Stimulated activated naive CD8-positive, alpha-beta T cell treated with anti-CD3 and anti-CD28 coated beads, Interleukin-15, amount 100 ng/mL, for 72 hours (primary cell): ENCODE measurements around the gene COBL.

Experiments used
- ATAC-seq: fragments of 150-1000 bp; cut with Tn5 transposase; 2 replicates; pipeline ENCODE4 v1.10.0; 2021; ENCODE audit warnings: mild to moderate bottlenecking, moderate library complexity
- DNase-seq, 2 donors: peaks; one replicate each; pipeline ENCODE4 v3.0.0; 2021 to 2022
- H3K27ac Mint-ChIP-seq, 2 donors: one replicate each; pipeline ENCODE4 v1.8.0; 2022; ENCODE audit warnings: mild to moderate bottlenecking in 2 of 2, mixed read lengths in 2 of 2, moderate library complexity in 2 of 2
- H3K27me3 Mint-ChIP-seq: one replicate; pipeline ENCODE4 v1.8.0; 2022; ENCODE audit warnings: mixed read lengths
- H3K4me1 Mint-ChIP-seq: one replicate; pipeline ENCODE4 v1.8.0; 2022; ENCODE audit warnings: mild to moderate bottlenecking, mixed read lengths
- H3K4me3 Mint-ChIP-seq, 2 donors: one replicate each; pipeline ENCODE4 v1.8.0; 2022; ENCODE audit warnings: mild to moderate bottlenecking in 2 of 2, mixed read lengths in 2 of 2, moderate library complexity in 1 of 2
- H3K9me3 Mint-ChIP-seq, 2 donors: one replicate each; pipeline ENCODE4 v1.8.0; 2022; ENCODE audit warnings: mixed read lengths in 2 of 2

The COBL gene

GRCh38 chr7:51118628-51119027 lies 198.0 kb downstream of the COBL start:
- Mint-ChIP-seq H3K4me1 (peaks cover 25% of the 10 kb centered on the region), H3K27ac (no peak overlapping the region), H3K27me3 (no peaks in the 10 kb centered on the region), H3K4me3 (no peak overlapping the region), H3K9me3 (peaks cover 7 to 12% of the 10 kb centered on the region in 2 donors)
- ATAC-seq (no peak), DNase-seq (no peak)

DNA sequence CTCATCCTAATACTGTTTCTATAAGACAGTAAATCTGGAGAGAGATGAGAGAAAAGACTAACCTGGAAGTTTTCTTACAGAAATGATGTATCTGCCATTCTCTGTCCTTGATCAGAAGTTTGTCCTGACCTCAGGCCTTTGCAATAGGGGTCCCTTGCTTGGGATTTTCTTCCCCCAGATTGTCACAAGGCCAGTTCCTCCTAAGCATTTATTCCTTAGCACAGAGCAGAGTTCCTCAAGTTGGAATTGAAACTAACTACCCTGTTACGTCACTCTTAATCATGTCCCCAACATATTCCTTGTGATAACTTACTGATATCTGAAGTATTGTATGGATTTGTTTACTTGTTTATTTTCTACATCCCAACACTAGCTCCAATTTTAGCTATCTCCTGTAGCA lies 202.1 kb downstream of the COBL start:
- H3K27me3 Mint-ChIP-seq = no peaks in the 10 kb centered on the region
- peaks cover 7 to 18% of the 10 kb centered on the region in 2 donors for H3K9me3 Mint-ChIP-seq
- ATAC-seq = no peak
- H3K4me3 Mint-ChIP-seq = no peak overlapping the region
- no peak for DNase-seq
- no peak overlapping the region for H3K27ac Mint-ChIP-seq
- H3K4me1 Mint-ChIP-seq = no peaks in the 10 kb centered on the region

GRCh38 chr7:51113962-51114361 lies 202.6 kb downstream of the COBL start:
- H3K27ac Mint-ChIP-seq = no peak overlapping the region
- ATAC-seq = no peak
- no peaks in the 10 kb centered on the region for H3K4me1 Mint-ChIP-seq
- no peak for DNase-seq
- H3K4me3 Mint-ChIP-seq = no peak overlapping the region
- H3K27me3 Mint-ChIP-seq = no peaks in the 10 kb centered on the region
- H3K9me3 Mint-ChIP-seq = peaks cover 7 to 18% of the 10 kb centered on the region in 2 donors

DNA sequence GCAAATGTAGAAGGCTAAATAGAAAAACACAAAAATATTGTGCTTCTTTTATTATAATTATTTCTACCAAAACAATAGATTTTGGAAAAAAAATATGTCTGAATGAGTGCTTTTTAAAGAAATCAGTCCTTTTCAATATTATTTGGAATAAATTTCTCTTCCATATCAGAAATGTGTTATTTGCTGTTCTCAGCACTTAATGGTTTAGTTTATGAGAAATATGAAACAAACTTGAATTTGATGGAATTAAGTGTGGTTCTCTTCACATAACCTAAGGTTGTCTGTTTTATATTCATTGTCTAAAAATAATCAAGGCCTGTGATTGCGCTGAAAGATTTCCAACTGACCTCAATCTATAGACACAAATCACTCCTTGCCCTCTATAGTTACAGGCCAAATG lies 203.0 kb downstream of the COBL start:
- DNase-seq = no peak
- Mint-ChIP-seq H3K27me3 (no peaks in the 10 kb centered on the region), H3K9me3 (peaks cover 7 to 18% of the 10 kb centered on the region in 2 donors), H3K27ac (no peak overlapping the region), H3K4me1 (no peaks in the 10 kb centered on the region), H3K4me3 (no peak overlapping the region)
- no peak for ATAC-seq

- no peak overlapping the region for H3K4me3 Mint-ChIP-seq
- peak overlapping the region; percentile 47 to 72 for H3K27ac Mint-ChIP-seq
- ATAC-seq (no peak), DNase-seq (no peak)
- H3K4me1 Mint-ChIP-seq = no peaks in the 10 kb centered on the region
- no peaks in the 10 kb centered on the region for H3K27me3 Mint-ChIP-seq
- H3K9me3 Mint-ChIP-seq = peaks cover 7 to 17% of the 10 kb centered on the region in 2 donors
Observed at GRCh38 chr7:51111241-51111940, 205.2 kb downstream of the COBL start.

DNA sequence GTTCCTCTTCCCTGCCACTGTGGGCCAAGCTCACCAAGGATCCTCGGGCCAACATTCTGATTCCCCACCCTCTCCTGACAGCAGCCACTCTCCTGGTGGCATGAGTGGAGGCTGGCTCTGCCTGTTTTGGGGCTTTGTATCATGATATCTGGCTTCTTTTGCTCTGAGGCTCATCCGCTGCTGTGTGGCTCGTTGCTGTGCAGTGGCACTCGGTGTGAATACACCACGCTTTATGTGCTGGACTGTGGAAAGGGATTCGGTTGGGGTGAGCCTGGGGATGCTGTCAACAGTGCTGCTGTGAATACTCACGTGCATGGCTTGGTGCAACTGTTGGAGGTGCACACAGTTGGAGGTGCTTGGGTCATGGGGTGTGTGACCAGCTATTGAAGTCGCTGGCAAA lies 208.5 kb downstream of the COBL start:
- no peaks in the 10 kb centered on the region for H3K4me1 Mint-ChIP-seq
- H3K27me3 Mint-ChIP-seq = no peaks in the 10 kb centered on the region
- H3K9me3 Mint-ChIP-seq = peaks cover 0 to 6% of the 10 kb centered on the region in 2 donors
- peak overlapping the region in 1 of 2 donors; percentile 52 for H3K27ac Mint-ChIP-seq
- ATAC-seq (no peak), DNase-seq (no peak)
- H3K4me3 Mint-ChIP-seq = no peak overlapping the region

DNA sequence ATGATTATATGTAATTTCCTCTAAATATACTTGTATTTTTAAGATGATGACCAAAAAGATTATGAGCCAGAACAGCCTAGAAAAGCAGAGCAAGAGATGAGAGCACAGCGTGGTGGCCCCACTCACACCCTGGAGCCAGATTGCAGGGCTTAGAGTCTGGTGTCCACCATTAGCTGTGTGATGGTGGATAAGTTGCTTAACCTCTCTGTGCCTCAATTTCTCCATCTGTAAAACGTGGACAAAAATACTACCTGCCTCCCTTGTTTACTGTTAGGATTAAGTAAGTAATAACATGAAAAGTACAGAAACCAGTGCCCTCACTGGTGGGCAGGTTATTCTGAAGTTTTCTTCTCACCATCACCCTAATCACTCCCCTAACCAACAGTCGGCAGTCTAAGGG lies 212.3 kb downstream of the COBL start:
- ATAC-seq (no peak), DNase-seq (no peak)
- Mint-ChIP-seq H3K27ac (no peak overlapping the region), H3K27me3 (no peaks in the 10 kb centered on the region), H3K4me1 (no peaks in the 10 kb centered on the region), H3K9me3 (no peaks in the 10 kb centered on the region), H3K4me3 (no peak overlapping the region)

GRCh38 chr7:51103718-51104117 lies 212.9 kb downstream of the COBL start:
- peak overlapping the region in 1 of 2 donors; percentile 37 for H3K27ac Mint-ChIP-seq
- DNase-seq (no peak), ATAC-seq (no peak)
- no peak overlapping the region for H3K4me3 Mint-ChIP-seq
- H3K27me3 Mint-ChIP-seq = no peaks in the 10 kb centered on the region
- no peaks in the 10 kb centered on the region for H3K9me3 Mint-ChIP-seq
- no peaks in the 10 kb centered on the region for H3K4me1 Mint-ChIP-seq

DNA sequence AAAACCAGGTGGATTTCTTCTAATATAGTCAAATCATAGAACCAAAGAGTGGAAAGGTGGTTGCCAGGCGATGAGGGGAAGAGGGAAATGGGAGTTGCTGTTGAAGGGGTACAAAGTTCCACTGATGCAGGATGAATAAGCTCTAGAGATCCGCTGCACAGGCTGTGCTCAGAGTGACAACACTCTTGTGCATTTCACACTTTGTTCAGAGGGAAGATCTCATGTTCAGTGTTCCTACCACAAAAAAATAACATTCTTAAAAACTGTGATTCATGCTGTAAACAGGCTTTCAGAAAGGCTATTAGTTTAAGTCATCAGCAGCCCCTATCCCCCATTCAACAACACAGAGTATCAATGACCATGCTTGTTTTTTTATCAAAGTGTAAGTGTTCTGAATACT lies 213.8 kb downstream of the COBL start:
- H3K27me3 Mint-ChIP-seq = no peaks in the 10 kb centered on the region
- no peaks in the 10 kb centered on the region for H3K4me1 Mint-ChIP-seq
- no peak overlapping the region for H3K4me3 Mint-ChIP-seq
- H3K27ac Mint-ChIP-seq = no peak overlapping the region
- no peak for ATAC-seq
- no peaks in the 10 kb centered on the region for H3K9me3 Mint-ChIP-seq
- no peak for DNase-seq

DNA sequence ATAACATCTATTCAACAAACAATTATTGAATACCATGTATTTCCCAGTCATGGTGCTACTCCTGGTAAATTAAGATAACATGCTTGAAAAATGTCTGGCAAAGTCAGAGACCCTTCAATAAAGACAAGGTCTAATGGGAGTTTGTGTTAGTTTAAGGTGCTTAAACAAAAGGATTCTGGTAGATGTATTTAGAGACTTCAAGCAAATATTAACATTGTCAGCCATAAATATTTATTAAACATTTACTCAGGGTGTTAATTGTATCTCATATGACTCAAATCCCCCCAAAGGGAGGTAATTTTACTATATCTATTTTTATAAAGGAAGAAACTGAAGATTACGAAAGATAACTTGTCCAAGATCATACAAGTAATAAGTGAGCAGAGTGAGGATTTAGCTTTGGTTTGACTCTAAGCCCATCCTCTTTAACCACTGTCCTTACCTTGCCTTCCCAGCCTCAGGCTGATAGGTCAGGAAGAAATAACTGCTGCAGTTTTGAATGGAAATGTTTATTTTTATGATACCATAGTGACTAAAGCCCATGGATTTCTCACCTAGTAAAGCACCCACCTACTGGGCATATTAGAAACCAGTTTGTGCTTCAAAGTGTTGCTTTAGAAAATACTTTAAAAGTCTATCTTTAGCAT lies 215.4 kb downstream of the COBL start:
- H3K27me3 Mint-ChIP-seq = no peaks in the 10 kb centered on the region
- DNase-seq (no peak), ATAC-seq (no peak)
- no peaks in the 10 kb centered on the region for H3K4me1 Mint-ChIP-seq
- H3K27ac Mint-ChIP-seq = no peak overlapping the region
- no peak overlapping the region for H3K4me3 Mint-ChIP-seq
- H3K9me3 Mint-ChIP-seq = peaks cover 0 to 10% of the 10 kb centered on the region in 2 donors

- ATAC-seq (no peak), DNase-seq (no peak)
- no peaks in the 10 kb centered on the region for H3K27me3 Mint-ChIP-seq
- H3K9me3 Mint-ChIP-seq = peaks cover 19% of the 10 kb centered on the region in 2 donors
- no peaks in the 10 kb centered on the region for H3K4me1 Mint-ChIP-seq
- H3K4me3 Mint-ChIP-seq = no peak overlapping the region
- H3K27ac Mint-ChIP-seq = no peak overlapping the region
Observed at GRCh38 chr7:51090411-51090810, 226.2 kb downstream of the COBL start.

DNA sequence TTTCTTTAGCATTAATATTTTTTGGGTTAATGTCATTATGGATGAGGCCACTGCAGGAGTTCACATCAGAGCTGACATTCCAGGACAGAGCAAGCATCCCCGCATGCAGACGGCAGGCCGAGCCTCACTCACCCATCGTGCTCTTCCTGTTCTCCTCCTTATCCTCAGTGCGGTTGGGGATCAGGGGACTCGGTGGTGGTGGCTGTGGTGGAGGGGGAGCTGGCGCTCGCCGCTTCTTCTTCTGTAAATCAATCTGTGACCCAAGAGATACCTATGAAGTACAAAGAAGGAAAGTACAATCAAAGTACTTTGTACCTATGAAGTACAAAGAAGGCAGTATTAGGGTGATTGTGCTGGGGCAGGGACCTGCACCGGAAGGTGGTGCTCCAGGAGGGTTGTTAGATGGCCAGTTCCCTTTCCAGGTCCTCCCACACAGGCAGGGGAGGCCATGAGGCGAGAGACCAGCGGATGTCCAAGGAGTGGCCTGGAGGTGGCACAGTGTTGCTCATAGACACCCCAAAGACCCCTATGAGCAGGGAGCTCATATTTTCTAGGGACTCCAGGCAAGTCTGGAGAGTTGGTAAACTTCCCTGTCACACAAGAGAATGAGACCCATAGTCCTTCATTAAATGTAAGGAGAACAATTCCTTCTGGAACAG lies 231.4 kb downstream of the COBL start:
- ATAC-seq (peak; percentile 8), DNase-seq (no peak)
- Mint-ChIP-seq H3K27me3 (no peaks in the 10 kb centered on the region), H3K27ac (no peak overlapping the region), H3K4me3 (no peak overlapping the region), H3K9me3 (peaks cover 0 to 3% of the 10 kb centered on the region in 2 donors), H3K4me1 (no peaks in the 10 kb centered on the region)

- Mint-ChIP-seq H3K27me3 (no peaks in the 10 kb centered on the region), H3K4me1 (no peaks in the 10 kb centered on the region), H3K4me3 (no peak overlapping the region), H3K27ac (no peak overlapping the region), H3K9me3 (no peaks in the 10 kb centered on the region)
- ATAC-seq (no peak), DNase-seq (no peak)
Observed at GRCh38 chr7:51084121-51084520, 232.5 kb downstream of the COBL start.

DNA sequence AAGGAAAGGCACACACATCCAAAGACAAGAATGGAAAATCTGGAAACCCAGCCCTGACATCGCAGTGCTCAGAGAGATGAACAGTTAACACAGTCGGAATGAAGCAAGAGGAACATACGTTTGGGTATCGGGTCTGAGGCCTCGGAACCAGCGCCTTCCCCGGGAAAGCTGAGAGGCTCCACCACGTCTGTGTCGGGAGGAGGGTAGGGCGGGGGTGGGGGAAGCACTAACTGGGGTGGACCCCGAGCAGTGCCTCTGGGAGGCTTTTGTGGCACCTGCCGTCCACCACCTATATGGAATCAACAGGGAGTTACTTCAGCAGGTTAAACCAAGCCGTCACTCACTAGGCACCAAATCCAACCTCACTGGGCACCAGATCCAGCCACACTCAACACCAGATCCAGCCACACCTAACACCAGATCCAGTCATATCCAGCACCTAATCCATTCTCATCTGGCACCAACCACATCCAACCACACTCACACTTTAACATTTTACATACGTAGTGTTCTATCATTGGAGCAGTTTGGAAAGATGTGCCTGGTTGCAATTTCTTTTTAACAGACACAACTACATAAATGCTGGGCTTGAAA lies 233.6 kb downstream of the COBL start:
- H3K4me3 Mint-ChIP-seq = no peak overlapping the region
- no peak for DNase-seq
- no peaks in the 10 kb centered on the region for H3K4me1 Mint-ChIP-seq
- ATAC-seq = no peak
- H3K27ac Mint-ChIP-seq = no peak overlapping the region
- no peaks in the 10 kb centered on the region for H3K9me3 Mint-ChIP-seq
- no peaks in the 10 kb centered on the region for H3K27me3 Mint-ChIP-seq

DNA sequence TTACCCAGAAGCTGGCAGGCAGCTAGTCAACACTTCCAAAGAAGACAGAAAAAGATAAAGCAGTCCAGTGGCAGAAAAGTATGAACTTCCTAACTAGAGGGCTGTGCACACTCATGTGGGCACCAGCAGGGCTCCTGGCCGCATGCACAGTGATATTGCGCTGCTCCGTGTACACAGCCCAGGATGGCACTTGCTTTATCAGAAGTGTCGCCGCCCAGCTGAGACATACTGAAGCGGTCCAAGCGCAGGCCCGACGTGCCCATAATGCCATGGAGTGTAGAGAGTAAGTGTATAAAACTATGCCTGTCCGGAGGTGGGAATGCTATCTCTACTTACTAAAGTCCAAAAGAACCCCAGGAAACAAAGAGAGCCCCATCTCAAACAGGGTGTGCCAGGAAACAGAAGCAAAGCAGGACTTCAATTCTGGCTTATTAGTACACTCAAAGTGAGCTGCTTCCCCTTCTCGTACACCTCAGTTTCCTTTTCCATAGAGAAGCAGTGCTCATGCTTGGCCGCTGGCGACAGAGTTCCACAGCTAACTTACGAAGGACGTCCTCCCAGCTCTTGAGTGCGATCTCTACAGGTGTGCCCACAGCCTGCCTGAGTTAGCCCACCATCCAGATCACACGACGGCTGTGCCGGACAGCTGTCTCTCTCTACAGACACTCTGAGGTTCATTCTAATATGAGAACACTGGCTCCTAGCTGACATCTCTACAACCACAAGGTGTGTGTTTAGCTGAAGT lies 234.3 kb downstream of the COBL start:
- DNase-seq (no peak), ATAC-seq (no peak)
- Mint-ChIP-seq H3K27me3 (no peaks in the 10 kb centered on the region), H3K4me1 (no peaks in the 10 kb centered on the region), H3K27ac (peak overlapping the region in 1 of 2 donors; percentile 2), H3K9me3 (no peaks in the 10 kb centered on the region), H3K4me3 (no peak overlapping the region)
